ENCODE measurements around the gene PLEKHM2.

PLEKHM2 gene

GRCh38 chr1:15755646-15756040 lies 71.5 kb downstream of the PLEKHM2 start:
- Histone ChIP-seq H3K27me3 (ENCODE audit: control insufficient read depth, low read length) (peaks cover 46% of the 10 kb centered on the region), H3K79me2 (ENCODE audit: control insufficient read depth, low read length) (no peaks in the 10 kb centered on the region), H4K20me1 (ENCODE audit: control insufficient read depth, insufficient read depth, low read depth, low read length) (no peaks in the 10 kb centered on the region), H3F3A (ENCODE audit: control insufficient read depth, insufficient read depth) (no peaks in the 10 kb centered on the region), H3K36me3 (ENCODE audit: control insufficient read depth, low read length) (no peaks in the 10 kb centered on the region), H3K4me2 (ENCODE audit: low read length) (no peak overlapping the region), H3K27ac (ENCODE audit: low read depth, low read length) (no peak overlapping the region), H3K9me2 (replicated peaks; ENCODE audit: control insufficient read depth, low read length) (no peaks in the 10 kb centered on the region), H3K4me3 (ENCODE audit: low read length) (no peak overlapping the region), H3K4me1 (ENCODE audit: control insufficient read depth, low read length) (no peaks in the 10 kb centered on the region), H3K9me3 (ENCODE audit: control insufficient read depth, insufficient read depth, low read length) (no peaks in the 10 kb centered on the region)
- TF ChIP-seq CTCF (IDR thresholded peaks at IDR 0.05; ENCODE audit: low read depth, low read length, poor library complexity, severe bottlenecking), result no peak
- TF ChIP-seq EZH2phosphoT487 (IDR thresholded peaks at IDR 0.05; ENCODE audit: borderline replicate concordance, low read length), result no peak

DNA sequence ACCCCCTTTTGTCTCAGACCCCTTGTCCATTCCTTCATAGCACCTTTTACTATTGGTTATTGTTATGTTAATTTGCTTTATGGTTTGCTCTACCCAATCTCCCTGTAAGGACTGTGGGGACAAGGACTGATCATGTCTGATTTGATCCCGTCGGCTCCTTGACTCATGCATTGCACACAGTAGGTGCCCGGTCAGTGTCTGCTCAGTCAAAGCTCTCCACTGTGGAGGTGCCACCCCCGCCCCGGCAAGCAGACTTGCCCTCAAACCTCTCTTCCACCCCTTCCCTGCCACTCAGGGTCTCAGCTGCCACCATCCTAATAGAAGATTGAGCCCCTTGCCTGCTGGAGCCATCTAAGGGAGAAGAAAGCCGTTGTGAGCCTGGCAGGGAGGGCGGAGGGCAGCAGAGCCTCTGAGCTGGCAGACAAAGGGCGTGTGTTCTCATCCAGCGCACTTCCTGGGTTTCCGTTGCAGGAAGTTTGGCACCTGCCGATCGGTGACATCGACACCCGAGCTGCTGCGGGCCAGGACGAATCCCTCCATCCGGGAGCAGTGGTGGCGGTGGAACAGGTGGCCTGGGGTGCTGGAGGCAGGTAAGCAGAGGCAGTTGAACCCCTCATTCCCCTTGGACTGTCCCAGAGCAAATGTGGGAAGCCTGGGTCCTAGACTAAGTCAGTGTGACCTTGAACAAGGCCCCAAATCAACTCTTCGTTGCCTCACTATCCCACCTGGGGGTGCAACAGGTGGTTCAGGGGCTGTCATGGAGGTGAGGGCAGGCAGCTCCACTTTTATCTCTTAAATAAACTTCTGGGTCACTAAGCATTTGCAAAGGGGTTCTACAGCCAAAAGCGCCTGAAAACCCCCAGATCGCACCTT lies 72.3 kb downstream of the PLEKHM2 start:
- Histone ChIP-seq H3K4me1 (ENCODE audit: control insufficient read depth, low read length) (no peaks in the 10 kb centered on the region), H3K4me2 (ENCODE audit: low read length) (no peak overlapping the region), H3K27me3 (ENCODE audit: control insufficient read depth, low read length) (peaks cover 48% of the 10 kb centered on the region), H3K36me3 (ENCODE audit: control insufficient read depth, low read length) (no peaks in the 10 kb centered on the region), H3K4me3 (ENCODE audit: low read length) (no peak overlapping the region), H3K9me2 (replicated peaks; ENCODE audit: control insufficient read depth, low read length) (no peaks in the 10 kb centered on the region), H3F3A (ENCODE audit: control insufficient read depth, insufficient read depth) (no peaks in the 10 kb centered on the region), H3K79me2 (ENCODE audit: control insufficient read depth, low read length) (no peaks in the 10 kb centered on the region), H4K20me1 (ENCODE audit: control insufficient read depth, insufficient read depth, low read depth, low read length) (no peaks in the 10 kb centered on the region), H3K27ac (ENCODE audit: low read depth, low read length) (no peak overlapping the region), H3K9me3 (ENCODE audit: control insufficient read depth, insufficient read depth, low read length) (no peaks in the 10 kb centered on the region)
- TF ChIP-seq CTCF (IDR thresholded peaks at IDR 0.05; ENCODE audit: low read depth, low read length, poor library complexity, severe bottlenecking) (no peak), EZH2phosphoT487 (IDR thresholded peaks at IDR 0.05; ENCODE audit: borderline replicate concordance, low read length) (no peak)

- H4K20me1 ChIP-seq (ENCODE audit: control insufficient read depth, insufficient read depth, low read depth, low read length), result no peaks in the 10 kb centered on the region
- no peak overlapping the region for H3K27ac ChIP-seq (ENCODE audit: low read depth, low read length)
- H3K4me2 ChIP-seq (ENCODE audit: low read length), result no peak overlapping the region
- no peaks in the 10 kb centered on the region for H3K9me2 ChIP-seq (replicated peaks; ENCODE audit: control insufficient read depth, low read length)
- no peaks in the 10 kb centered on the region for H3K4me1 ChIP-seq (ENCODE audit: control insufficient read depth, low read length)
- H3K9me3 ChIP-seq (ENCODE audit: control insufficient read depth, insufficient read depth, low read length), result no peaks in the 10 kb centered on the region
- no peaks in the 10 kb centered on the region for H3K36me3 ChIP-seq (ENCODE audit: control insufficient read depth, low read length)
- no peak overlapping the region for H3K4me3 ChIP-seq (ENCODE audit: low read length)
- peaks cover 48% of the 10 kb centered on the region for H3K27me3 ChIP-seq (ENCODE audit: control insufficient read depth, low read length)
- no peaks in the 10 kb centered on the region for H3F3A ChIP-seq (ENCODE audit: control insufficient read depth, insufficient read depth)
- no peak; the same call in 1 of the 2 replicates for TF ChIP-seq EZH2phosphoT487 (IDR thresholded peaks at IDR 0.05; ENCODE audit: borderline replicate concordance, low read length)
- no peak for TF ChIP-seq CTCF (IDR thresholded peaks at IDR 0.05; ENCODE audit: low read depth, low read length, poor library complexity, severe bottlenecking)
- H3K79me2 ChIP-seq (ENCODE audit: control insufficient read depth, low read length), result no peaks in the 10 kb centered on the region
These were observed 73.0 kb downstream of the PLEKHM2 start for GRCh38 chr1:15757016-15757543.

All from DOHH2 (cell line).